HL-60/S4 treated with phorbol 12-myristate 13-acetate at 8.2 ng/mL for 4 days and 3 days (cell line): ENCODE results near the gene PHACTR3.

Source experiments
- in situ Hi-C: fragments of 300-500 bp; cut with MboI; formaldehyde crosslinking; loops from 2 replicates; pipeline ENCODE4 v1.15.0; 2022; ENCODE audit warnings: low sequenced_read_pairs

The PHACTR3 gene

DNA sequence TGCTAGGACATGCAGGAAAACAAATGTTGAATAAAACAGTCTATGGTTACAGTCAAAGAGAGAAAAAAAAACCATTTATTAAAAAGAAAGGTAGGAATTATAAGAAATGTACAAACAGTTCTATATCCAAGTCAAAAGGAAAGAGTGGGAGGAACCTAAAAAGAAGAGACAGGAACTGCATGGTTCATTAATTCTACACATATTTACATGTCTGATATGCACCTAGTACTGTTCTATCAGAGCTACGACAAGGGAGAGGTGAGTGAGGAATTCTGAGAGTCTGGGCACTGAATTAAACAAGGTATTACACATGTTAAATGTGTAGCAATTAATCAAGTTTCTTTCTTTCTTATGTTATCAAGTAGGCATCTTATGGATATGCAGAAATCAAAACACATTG lies 287.2 kb downstream of the PHACTR3 start:
- in situ Hi-C loops = no loop called here

DNA sequence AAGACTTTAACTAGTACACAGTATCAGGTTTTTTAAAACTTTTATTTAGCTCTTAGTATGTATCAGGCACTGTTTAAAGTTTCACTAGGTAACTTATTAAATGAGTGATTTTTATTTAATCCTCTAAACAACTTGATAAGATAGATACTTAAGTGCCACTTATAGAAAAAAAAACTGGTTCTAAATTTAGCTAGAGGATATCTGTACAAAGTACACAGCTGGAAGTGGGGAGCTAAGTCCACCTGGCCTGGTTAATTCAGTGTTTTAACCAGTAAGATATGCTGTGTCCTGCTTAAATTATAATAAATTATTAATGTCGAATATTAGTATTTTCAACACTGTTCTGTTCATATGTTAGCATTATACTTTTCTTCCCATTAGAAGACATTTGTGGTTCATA lies 291.6 kb downstream of the PHACTR3 start:
- in situ Hi-C loops = no loop called here
